Thoracic aorta (tissue), 2 donors: ENCODE measurements around the gene COX20. TPM values are rescaled to one million over a fixed set of nuclear protein-coding genes. Genes with fewer than 3 reads are reported as not detected.

Source experiments
- ATAC-seq: fragments of 150-250 bp; one replicate; pipeline ENCODE4 v1.8.0; 2017; ENCODE audit warnings: low read depth; ENCODE audit not compliant: insufficient number of reproducible peaks, low FRiP score
- DNase-seq: peaks from one replicate; pipeline ENCODE4 v3.0.0-alpha.2; 2020; ENCODE audit warnings: low spot score
- H3K27ac ChIP-seq, 2 donors: fragments of 200-600 bp; sonication (generic); 1 replicate in 1 of 2; 2 replicates in 1 of 2; pipeline ENCODE4 v1.5.1; 2016; ENCODE audit warnings: mild to moderate bottlenecking in 2 of 2, moderate library complexity in 2 of 2
- H3K27me3 ChIP-seq: fragments of 200-600 bp; sonication (generic); replicated peaks from 2 replicates; pipeline ENCODE4 v1.6.0; 2016; ENCODE audit warnings: mild to moderate bottlenecking; ENCODE audit not compliant: insufficient read depth
- H3K36me3 ChIP-seq: fragments of 200-600 bp; sonication (generic); one replicate; pipeline ENCODE4 v1.5.1; 2016
- H3K4me1 ChIP-seq, 2 donors: fragments of 200-600 bp; sonication (generic); 1 replicate in 1 of 2; 2 replicates in 1 of 2; pipeline versions ENCODE4 v1.5.1 to v1.6.0; 2016; ENCODE audit warnings: low read depth in 2 of 2, mild to moderate bottlenecking in 1 of 2; ENCODE audit not compliant: control insufficient read depth in 1 of 2
- H3K4me3 ChIP-seq: fragments of 200-600 bp; sonication (generic); 2 replicates; pipeline ENCODE4 v1.5.1; 2016; ENCODE audit warnings: mild to moderate bottlenecking
- H3K9me3 ChIP-seq: fragments of 200-600 bp; sonication (generic); 2 replicates; pipeline ENCODE4 v1.5.1; 2016
- CTCF ChIP-seq: fragments of 200-600 bp; sonication (generic); IDR thresholded peaks from one replicate; pipeline ENCODE4 v1.5.1; 2019; ENCODE audit warnings: antibody characterized with exemption
- total RNA-seq, 2 donors: library from RNA; depleted of rRNA; stranded (reverse); fragments of >200 nt; gene quantifications; one replicate each; pipeline versions ENCODE4 v1.1.0 to v1.2.3, GENCODE V29; 2016

Gene COX20
- total RNA-seq, 2 donors from 2014 or later = 10.8 to 38.0 TPM

DNA sequence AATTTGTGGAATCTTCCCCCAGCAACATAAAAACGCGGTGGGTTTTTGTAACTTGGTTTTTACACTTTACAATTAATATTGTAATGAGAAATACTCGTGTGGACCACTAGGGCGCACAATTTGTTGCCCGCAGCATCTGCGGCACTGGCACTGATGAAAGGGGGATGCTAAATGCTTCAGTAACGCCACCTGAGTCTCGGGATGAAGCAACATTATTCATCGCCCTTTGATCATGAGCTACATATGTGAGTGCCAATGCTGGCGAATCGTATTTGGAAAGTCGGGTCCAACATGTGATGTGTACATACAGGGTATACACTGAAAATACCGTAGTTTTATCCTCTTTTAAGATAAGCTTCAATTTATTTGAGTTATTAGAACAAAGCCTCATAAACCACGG is 34.2 kb upstream of the COX20 start:
- Histone ChIP-seq H3K36me3 (no peaks in the 10 kb centered on the region), H3K27ac (no peak overlapping the region), H3K27me3 (no peaks in the 10 kb centered on the region), H3K4me3 (no peak overlapping the region), H3K9me3 (no peaks in the 10 kb centered on the region), H3K4me1 (no peaks in the 10 kb centered on the region)
- peak; percentile 58 for TF ChIP-seq CTCF
- no peak for ATAC-seq
- no peak for DNase-seq

DNA sequence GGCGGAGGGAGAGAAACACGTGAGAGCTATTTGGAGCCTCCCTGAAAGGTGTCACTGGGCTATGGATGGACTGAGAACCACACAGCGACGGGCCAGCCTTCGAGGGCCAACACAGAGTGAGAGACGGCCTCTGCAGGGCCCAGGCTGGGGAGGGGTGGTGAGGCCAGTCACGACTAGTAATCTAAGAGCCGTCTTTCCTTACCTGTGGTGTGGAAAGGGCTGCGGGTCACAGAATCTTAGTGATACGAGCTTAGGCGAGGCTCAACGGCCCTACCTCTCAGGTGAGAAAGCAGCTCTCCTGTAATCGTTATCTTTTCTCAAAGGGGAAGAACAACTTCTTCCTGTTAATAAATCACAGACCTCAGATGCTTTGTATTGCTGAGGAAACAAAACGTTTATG is 33.4 kb upstream of the COX20 start:
- TF ChIP-seq CTCF = no peak
- no peaks in the 10 kb centered on the region for H3K36me3 ChIP-seq
- H3K27ac ChIP-seq = no peak overlapping the region
- no peak overlapping the region for H3K4me3 ChIP-seq
- no peaks in the 10 kb centered on the region for H3K9me3 ChIP-seq
- no peaks in the 10 kb centered on the region for H3K4me1 ChIP-seq
- no peak for ATAC-seq
- H3K27me3 ChIP-seq = no peaks in the 10 kb centered on the region
- DNase-seq = no peak

DNA sequence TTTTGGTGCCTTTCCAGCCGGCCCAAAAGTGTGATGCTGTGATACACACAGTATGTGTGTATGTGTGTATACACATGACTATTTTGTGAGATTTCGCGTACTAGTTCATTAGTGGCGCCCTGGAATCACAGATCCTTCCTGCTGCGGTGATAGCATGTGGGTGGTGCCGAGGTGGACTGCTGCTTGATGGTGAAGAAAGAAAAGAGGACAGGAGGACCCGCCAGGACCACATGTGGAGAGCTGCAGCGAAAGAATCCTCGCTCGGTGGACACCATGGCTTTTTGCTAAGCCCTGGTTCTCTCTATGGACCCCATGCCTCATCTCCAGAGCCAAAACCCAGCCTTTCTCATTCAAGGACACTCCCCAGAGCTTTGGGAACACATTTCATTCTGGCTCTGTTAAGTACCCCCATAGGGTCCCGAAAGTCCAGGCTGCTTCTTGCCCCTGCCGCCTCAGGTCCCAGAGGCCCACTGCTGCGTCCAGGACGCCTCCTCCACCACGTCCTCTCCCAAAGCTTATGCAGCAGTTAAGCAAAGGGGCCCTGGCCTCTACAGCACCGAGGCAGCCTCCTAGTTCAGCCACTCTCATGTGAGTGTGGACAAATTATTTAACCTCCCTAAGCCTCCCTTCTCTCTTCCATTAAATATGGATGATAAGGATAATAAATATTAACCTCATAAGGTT is 32.8 kb upstream of the COX20 start:
- H3K9me3 ChIP-seq = no peaks in the 10 kb centered on the region
- H3K4me3 ChIP-seq = no peak overlapping the region
- no peak for DNase-seq
- no peaks in the 10 kb centered on the region for H3K27me3 ChIP-seq
- no peak overlapping the region for H3K27ac ChIP-seq
- no peak for ATAC-seq
- H3K4me1 ChIP-seq = no peaks in the 10 kb centered on the region
- no peaks in the 10 kb centered on the region for H3K36me3 ChIP-seq
- no peak for TF ChIP-seq CTCF

- Histone ChIP-seq H3K9me3 (no peaks in the 10 kb centered on the region), H3K4me1 (no peaks in the 10 kb centered on the region), H3K27me3 (no peaks in the 10 kb centered on the region), H3K36me3 (no peaks in the 10 kb centered on the region), H3K4me3 (no peak overlapping the region), H3K27ac (no peak overlapping the region)
- TF ChIP-seq CTCF = no peak
- ATAC-seq (no peak), DNase-seq (no peak)
Observed at GRCh38 chr1:244804841-244805240, 30.6 kb upstream of the COX20 start.

- Histone ChIP-seq H3K4me3 (no peak overlapping the region), H3K36me3 (no peaks in the 10 kb centered on the region), H3K9me3 (no peaks in the 10 kb centered on the region), H3K4me1 (no peaks in the 10 kb centered on the region), H3K27me3 (no peaks in the 10 kb centered on the region), H3K27ac (no peak overlapping the region)
- ATAC-seq (no peak), DNase-seq (no peak)
- no peak for TF ChIP-seq CTCF
Observed at GRCh38 chr1:244807138-244807537, 28.3 kb upstream of the COX20 start.
